Type B pancreatic cell (in vitro differentiated cells): Measurements from ENCODE around the gene JPH3. TPM values are rescaled to one million over a fixed set of nuclear protein-coding genes. Genes with fewer than 3 reads are reported as not detected.

ENCODE experiments used
- DNase-seq: peaks from one replicate; pipeline ENCODE4 v3.0.0; 2021; ENCODE audit warnings: mixed read lengths; ENCODE audit not compliant: unreplicated experiment; ENCODE audit errors: extremely low spot score
- H3K27ac Mint-ChIP-seq: 2 replicates; pipeline ENCODE4 v1.8.0; 2021; ENCODE audit warnings: mild to moderate bottlenecking, mixed read lengths
- H3K27me3 Mint-ChIP-seq: 2 replicates; pipeline ENCODE4 v1.8.0; 2021; ENCODE audit warnings: mixed read lengths
- H3K36me3 Mint-ChIP-seq: 2 replicates; pipeline ENCODE4 v1.8.0; 2021; ENCODE audit warnings: mixed read lengths
- H3K4me1 Mint-ChIP-seq: one replicate; pipeline ENCODE4 v1.8.0; 2021; ENCODE audit warnings: mixed read lengths; ENCODE audit not compliant: unreplicated experiment
- H3K4me3 Mint-ChIP-seq: 2 replicates; pipeline ENCODE4 v1.8.0; 2021; ENCODE audit warnings: mild to moderate bottlenecking, mixed read lengths
- H3K9me3 Mint-ChIP-seq: 2 replicates; pipeline ENCODE4 v1.8.0; 2021; ENCODE audit warnings: mixed read lengths
- total RNA-seq: library from RNA; stranded (reverse); gene quantifications from 2 replicates; pipeline ENCODE4 v1.2.1, GENCODE V29; 2021; ENCODE audit warnings: low replicate concordance
- TF ChIP-seq, protein P1 (sequence below): fragments of 200-600 bp; sonication (generic); conservative IDR thresholded peaks from 2 replicates; pipeline ENCODE4 v1.5.0; 2021; ENCODE audit warnings: antibody characterized with exemption, mild to moderate bottlenecking

The JPH3 gene
- total RNA-seq, 1 donor from 2014 or later = 7.2 TPM

DNA sequence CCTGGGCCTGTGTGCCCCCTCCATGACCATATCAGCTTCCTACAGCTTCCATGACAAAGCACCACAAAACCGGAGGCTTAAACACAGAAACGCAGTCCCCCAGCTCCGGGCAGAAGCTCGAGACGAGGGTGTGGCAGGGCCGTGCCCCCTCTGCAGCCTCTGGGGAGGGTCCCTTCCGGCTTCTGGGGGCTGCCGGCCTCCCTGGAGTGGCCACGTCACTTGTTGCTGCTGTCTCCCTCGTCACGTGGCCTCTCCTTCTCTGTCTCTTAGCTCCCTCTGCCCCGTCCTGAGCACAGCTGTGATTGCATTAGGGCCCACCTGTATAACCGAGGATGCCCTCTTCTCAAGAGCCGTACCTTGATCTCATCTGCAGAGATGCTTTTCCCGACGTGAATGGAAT is 64.6 kb downstream of the JPH3 start:
- Mint-ChIP-seq H3K9me3 (no peaks in the 10 kb centered on the region), H3K36me3 (no peaks in the 10 kb centered on the region), H3K27me3 (no peaks in the 10 kb centered on the region), H3K4me3 (no peak overlapping the region), H3K27ac (no peak overlapping the region), H3K4me1 (no peaks in the 10 kb centered on the region)
- DNase-seq = no peak
- TF ChIP-seq, protein P1, sequence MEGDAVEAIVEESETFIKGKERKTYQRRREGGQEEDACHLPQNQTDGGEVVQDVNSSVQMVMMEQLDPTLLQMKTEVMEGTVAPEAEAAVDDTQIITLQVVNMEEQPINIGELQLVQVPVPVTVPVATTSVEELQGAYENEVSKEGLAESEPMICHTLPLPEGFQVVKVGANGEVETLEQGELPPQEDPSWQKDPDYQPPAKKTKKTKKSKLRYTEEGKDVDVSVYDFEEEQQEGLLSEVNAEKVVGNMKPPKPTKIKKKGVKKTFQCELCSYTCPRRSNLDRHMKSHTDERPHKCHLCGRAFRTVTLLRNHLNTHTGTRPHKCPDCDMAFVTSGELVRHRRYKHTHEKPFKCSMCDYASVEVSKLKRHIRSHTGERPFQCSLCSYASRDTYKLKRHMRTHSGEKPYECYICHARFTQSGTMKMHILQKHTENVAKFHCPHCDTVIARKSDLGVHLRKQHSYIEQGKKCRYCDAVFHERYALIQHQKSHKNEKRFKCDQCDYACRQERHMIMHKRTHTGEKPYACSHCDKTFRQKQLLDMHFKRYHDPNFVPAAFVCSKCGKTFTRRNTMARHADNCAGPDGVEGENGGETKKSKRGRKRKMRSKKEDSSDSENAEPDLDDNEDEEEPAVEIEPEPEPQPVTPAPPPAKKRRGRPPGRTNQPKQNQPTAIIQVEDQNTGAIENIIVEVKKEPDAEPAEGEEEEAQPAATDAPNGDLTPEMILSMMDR = no peak

DNA sequence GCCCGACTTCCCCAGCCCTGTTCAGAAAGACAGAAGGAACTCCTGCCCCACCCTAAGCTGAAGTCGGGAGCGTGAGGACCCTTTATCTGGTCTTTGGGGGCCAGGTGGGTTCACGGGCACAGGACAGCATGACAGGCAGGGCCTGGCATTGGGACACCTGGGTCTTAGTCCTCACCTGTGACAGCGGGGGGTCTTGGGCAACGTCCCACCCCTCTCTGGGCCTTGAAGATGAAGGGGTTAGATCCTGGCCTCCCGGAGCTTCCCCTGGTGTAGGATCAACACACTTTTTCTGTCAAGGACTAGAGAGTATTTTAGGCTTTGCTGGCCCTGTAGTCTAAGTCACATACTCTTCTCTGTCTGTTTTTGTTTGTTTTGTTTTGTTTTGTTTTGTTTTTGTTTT is 65.1 kb downstream of the JPH3 start:
- TF ChIP-seq, protein P1 = no peak
- no peaks in the 10 kb centered on the region for H3K9me3 Mint-ChIP-seq
- H3K36me3 Mint-ChIP-seq = no peaks in the 10 kb centered on the region
- no peak for DNase-seq
- no peaks in the 10 kb centered on the region for H3K27me3 Mint-ChIP-seq
- H3K4me3 Mint-ChIP-seq = no peak overlapping the region
- H3K4me1 Mint-ChIP-seq = no peaks in the 10 kb centered on the region
- no peak overlapping the region for H3K27ac Mint-ChIP-seq

DNA sequence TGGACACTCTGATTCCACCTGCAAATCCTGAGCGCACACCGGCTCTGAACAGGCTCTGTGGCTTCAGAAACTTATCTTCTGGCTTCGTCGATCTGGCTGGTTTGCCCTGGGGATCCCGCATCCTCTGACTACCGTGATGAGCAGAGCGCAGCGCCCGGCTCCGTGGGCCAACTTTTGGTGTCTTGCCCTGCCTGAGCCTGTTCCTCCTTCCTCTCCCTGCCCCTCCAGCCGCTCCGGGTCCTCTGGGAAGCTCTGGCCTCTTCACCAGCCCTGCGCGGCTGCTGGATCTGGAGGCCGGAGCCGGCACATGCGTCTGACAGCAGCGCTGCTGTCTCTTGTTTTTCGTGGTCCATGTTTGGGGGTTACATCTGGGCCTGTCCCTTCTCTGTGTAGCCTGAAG is 65.6 kb downstream of the JPH3 start:
- TF ChIP-seq, protein P1 = no peak
- Mint-ChIP-seq H3K4me1 (no peaks in the 10 kb centered on the region), H3K27me3 (no peaks in the 10 kb centered on the region), H3K9me3 (no peaks in the 10 kb centered on the region), H3K27ac (no peak overlapping the region), H3K36me3 (no peaks in the 10 kb centered on the region), H3K4me3 (no peak overlapping the region)
- DNase-seq = no peak

DNA sequence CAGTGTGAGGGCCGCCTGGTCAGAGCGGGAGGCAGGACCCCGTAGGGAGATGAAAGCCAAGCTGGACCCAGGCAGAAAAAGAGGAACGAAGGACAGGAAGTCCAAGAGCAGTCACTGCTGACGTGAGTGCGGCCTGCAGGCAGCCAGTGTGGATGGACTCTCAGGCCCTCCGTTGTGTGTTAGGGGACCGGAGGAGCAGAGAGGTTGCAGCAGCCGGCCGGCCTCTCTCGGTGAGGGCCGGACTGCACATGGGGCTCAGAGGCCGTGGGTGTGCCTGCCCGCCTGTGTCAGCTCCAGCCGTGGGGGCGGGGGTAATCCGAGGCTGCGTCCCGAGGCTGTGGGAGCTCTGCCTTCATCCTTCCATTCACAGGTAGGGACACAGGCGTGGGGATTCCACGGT is 67.4 kb downstream of the JPH3 start:
- DNase-seq = no peak
- no peaks in the 10 kb centered on the region for H3K36me3 Mint-ChIP-seq
- TF ChIP-seq, protein P1 = no peak
- no peak overlapping the region for H3K27ac Mint-ChIP-seq
- no peak overlapping the region for H3K4me3 Mint-ChIP-seq
- no peaks in the 10 kb centered on the region for H3K4me1 Mint-ChIP-seq
- no peaks in the 10 kb centered on the region for H3K27me3 Mint-ChIP-seq
- no peaks in the 10 kb centered on the region for H3K9me3 Mint-ChIP-seq

DNA sequence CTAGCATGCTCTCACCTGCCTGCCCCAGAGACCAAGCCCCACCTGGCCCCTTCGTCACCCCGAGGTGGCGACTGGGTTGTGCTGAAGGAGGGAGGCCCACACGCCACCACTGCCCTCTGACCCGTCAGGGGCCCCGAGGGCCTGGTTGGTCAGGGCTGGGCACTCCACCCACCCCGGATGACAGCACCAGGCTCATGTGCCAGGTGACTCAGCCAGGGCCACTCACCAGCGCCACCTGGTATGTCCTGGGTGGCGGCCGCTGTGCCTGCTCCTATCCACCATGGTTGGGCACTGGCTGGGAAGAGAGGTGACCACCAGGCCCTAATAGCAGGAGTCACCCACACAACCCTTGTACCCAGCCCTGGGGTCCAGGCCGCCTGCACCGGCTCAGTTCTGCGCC is 68.9 kb downstream of the JPH3 start:
- H3K27ac Mint-ChIP-seq = no peak overlapping the region
- TF ChIP-seq, protein P1 = no peak
- DNase-seq = no peak
- no peaks in the 10 kb centered on the region for H3K4me1 Mint-ChIP-seq
- no peaks in the 10 kb centered on the region for H3K9me3 Mint-ChIP-seq
- H3K36me3 Mint-ChIP-seq = no peaks in the 10 kb centered on the region
- no peak overlapping the region for H3K4me3 Mint-ChIP-seq
- H3K27me3 Mint-ChIP-seq = no peaks in the 10 kb centered on the region

DNA sequence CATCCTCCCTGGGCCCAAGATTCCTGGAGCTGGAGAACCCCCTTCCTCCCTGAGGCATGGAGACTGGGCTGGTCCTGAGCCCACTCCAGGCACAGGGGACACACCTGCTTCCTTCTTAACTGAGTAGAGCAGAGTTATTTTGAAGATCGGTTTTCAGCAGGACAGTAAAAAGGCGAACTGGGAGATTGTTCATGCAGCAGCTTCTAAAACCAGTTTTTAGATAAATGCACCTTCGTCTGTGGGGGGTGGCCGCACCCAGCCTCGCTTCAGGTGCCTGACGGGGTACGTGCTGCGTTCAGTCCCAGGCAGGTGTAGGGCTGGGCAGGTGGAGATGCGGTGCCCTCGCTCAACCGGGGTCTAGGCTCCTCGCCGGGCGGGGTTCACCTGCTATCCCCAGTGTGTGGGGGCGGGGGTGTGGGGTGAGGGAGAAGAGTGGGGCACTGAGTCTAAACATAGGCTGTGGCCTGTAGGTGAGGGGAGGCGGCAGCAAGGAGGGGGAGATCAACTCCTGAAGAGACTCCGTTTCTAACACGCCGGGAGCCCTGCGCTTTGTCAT is 69.5 kb downstream of the JPH3 start:
- H3K27me3 Mint-ChIP-seq = no peaks in the 10 kb centered on the region
- no peak overlapping the region for H3K27ac Mint-ChIP-seq
- H3K4me3 Mint-ChIP-seq = no peak overlapping the region
- no peak for DNase-seq
- H3K36me3 Mint-ChIP-seq = no peaks in the 10 kb centered on the region
- no peaks in the 10 kb centered on the region for H3K4me1 Mint-ChIP-seq
- TF ChIP-seq, protein P1 = no peak
- H3K9me3 Mint-ChIP-seq = no peaks in the 10 kb centered on the region
